ENCODE results near the gene NCCRP1.

- no peak for TF ChIP-seq EZH2 (IDR thresholded peaks at IDR 0.05; ENCODE audit: borderline replicate concordance)
- no peak for TF ChIP-seq EZH2phosphoT487 (IDR thresholded peaks at IDR 0.05; ENCODE audit: low read depth, severe bottlenecking, unreplicated experiment)
Observed at GRCh38 chr19:39194832-39195542, 1.8 kb upstream of the NCCRP1 start.

All from hepatocyte (in vitro differentiated cells).